Liver (tissue), 3 donors: ENCODE measurements around the gene CNGA4.

Experiments used
- CTCF ChIP-seq: fragments of 150-350 bp; IDR thresholded peaks from 2 replicates; pipeline ENCODE4 v1.5.1; 2017; ENCODE audit warnings: improper control_type of control experiment, low read depth, low read length; ENCODE audit not compliant: missing input control
- EGR1 ChIP-seq, 2 donors: IDR thresholded peaks; 2 replicates each; pipeline ENCODE4 v1.6.1; 2016 to 2018; ENCODE audit warnings: antibody characterized with exemption in 2 of 2, low read depth in 2 of 2
- FOXA1 ChIP-seq: IDR thresholded peaks from 2 replicates; pipeline ENCODE4 v1.6.1; 2016; ENCODE audit warnings: antibody characterized with exemption
- GABPA ChIP-seq, 2 donors: IDR thresholded peaks in 1 of 2; conservative IDR thresholded peaks in 1 of 2; 2 replicates each; pipeline ENCODE4 v1.6.1; 2016; ENCODE audit warnings: antibody characterized with exemption in 2 of 2, mild to moderate bottlenecking in 1 of 2, moderate library complexity in 1 of 2
- JUND ChIP-seq, 2 donors: IDR thresholded peaks; 2 replicates each; pipeline ENCODE4 v1.6.1; 2016; ENCODE audit warnings: antibody characterized with exemption in 2 of 2
- RAD21 ChIP-seq, 2 donors: IDR thresholded peaks; 2 replicates each; pipeline ENCODE4 v1.6.1; 2016; ENCODE audit warnings: antibody characterized with exemption in 2 of 2, mild to moderate bottlenecking in 2 of 2
- REST ChIP-seq: IDR thresholded peaks from 2 replicates; pipeline ENCODE4 v1.6.1; 2016; ENCODE audit warnings: antibody characterized with exemption, mild to moderate bottlenecking
- RXRA ChIP-seq, 2 donors: IDR thresholded peaks; 2 replicates each; pipeline ENCODE4 v1.6.1; 2017 to 2018; ENCODE audit warnings: antibody characterized with exemption in 2 of 2, mild to moderate bottlenecking in 1 of 2
- TAF1 ChIP-seq: conservative IDR thresholded peaks from 2 replicates; pipeline ENCODE4 v1.6.1; 2016; ENCODE audit warnings: antibody characterized with exemption, mild to moderate bottlenecking
- YY1 ChIP-seq: IDR thresholded peaks from 2 replicates; pipeline ENCODE4 v1.6.1; 2016; ENCODE audit warnings: antibody characterized with exemption, mild to moderate bottlenecking
- TF ChIP-seq, protein P1 (sequence below): IDR thresholded peaks from 2 replicates; pipeline ENCODE4 v1.6.1; 2016; ENCODE audit warnings: antibody characterized with exemption
- TF ChIP-seq, protein P2 (sequence below): IDR thresholded peaks from 2 replicates; pipeline ENCODE4 v1.6.1; 2016; ENCODE audit warnings: antibody characterized with exemption
- donor health status: healthy.
- donor health status: healthy.

- TF ChIP-seq CTCF (no peak), REST (no peak), RAD21 (IDR thresholded peaks at IDR 0.05) (no peak), TAF1 (no peak), EGR1 (IDR thresholded peaks at IDR 0.05; ENCODE audit: low read depth in 2 of 2) (no peak), GABPA (IDR thresholded peaks at IDR 0.05 in 1 of 2, conservative IDR thresholded peaks at IDR 0.05 in 1 of 2) (no peak), FOXA1 (no peak), JUND (IDR thresholded peaks at IDR 0.05) (no peak), YY1 (peak; percentile 32), RXRA (IDR thresholded peaks at IDR 0.05) (no peak)
- TF ChIP-seq, protein P1, sequence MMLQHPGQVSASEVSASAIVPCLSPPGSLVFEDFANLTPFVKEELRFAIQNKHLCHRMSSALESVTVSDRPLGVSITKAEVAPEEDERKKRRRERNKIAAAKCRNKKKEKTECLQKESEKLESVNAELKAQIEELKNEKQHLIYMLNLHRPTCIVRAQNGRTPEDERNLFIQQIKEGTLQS = no peak
- TF ChIP-seq, protein P2, sequence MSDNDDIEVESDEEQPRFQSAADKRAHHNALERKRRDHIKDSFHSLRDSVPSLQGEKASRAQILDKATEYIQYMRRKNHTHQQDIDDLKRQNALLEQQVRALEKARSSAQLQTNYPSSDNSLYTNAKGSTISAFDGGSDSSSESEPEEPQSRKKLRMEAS = no peak
Measured at GRCh38 chr11:6200975-6201374, 37.9 kb upstream of the CNGA4 start.
